H9 (cell line): Measurements from ENCODE around the gene CALHM6. TPM values are rescaled to one million over a fixed set of nuclear protein-coding genes. Genes with fewer than 3 reads are reported as not detected.

ENCODE experiments used
- DNase-seq: peaks from one replicate; pipeline ENCODE4 v3.0.0-alpha.2; 2017
- H2AFZ ChIP-seq: one replicate; pipeline ENCODE4 v1.6.1; 2013; ENCODE audit warnings: mild to moderate bottlenecking, low read length, control low read depth, moderate library complexity
- H2AK5ac ChIP-seq: 2 replicates; pipeline ENCODE4 v1.6.1; 2013; ENCODE audit warnings: low read length, control low read depth, mixed read lengths; ENCODE audit not compliant: insufficient read length
- H2BK120ac ChIP-seq: one replicate; pipeline ENCODE4 v1.6.1; 2013; ENCODE audit warnings: low read depth, mild to moderate bottlenecking, low read length, control low read depth, inconsistent platforms; ENCODE audit not compliant: poor library complexity, severe bottlenecking
- H2BK12ac ChIP-seq: 2 replicates; pipeline ENCODE4 v1.6.1; 2013; ENCODE audit warnings: low read length, control low read depth, mixed read lengths, low read depth; ENCODE audit not compliant: insufficient read length
- H2BK15ac ChIP-seq: 2 replicates; pipeline ENCODE4 v1.6.1; 2013; ENCODE audit warnings: low read depth, low read length, control low read depth
- H2BK20ac ChIP-seq: one replicate; pipeline ENCODE4 v1.6.1; 2013; ENCODE audit warnings: low read depth, mild to moderate bottlenecking, low read length, control low read depth, inconsistent platforms; ENCODE audit not compliant: poor library complexity, severe bottlenecking
- H2BK5ac ChIP-seq: 2 replicates; pipeline ENCODE4 v1.6.1; 2013; ENCODE audit warnings: low read length, control low read depth, mixed read lengths; ENCODE audit not compliant: insufficient read length
- H3K14ac ChIP-seq: 2 replicates; pipeline ENCODE4 v1.6.1; 2013; ENCODE audit warnings: low read length, control low read depth; ENCODE audit not compliant: insufficient read depth
- H3K18ac ChIP-seq: 2 replicates; pipeline ENCODE4 v1.6.1; 2013; ENCODE audit warnings: low read depth, mild to moderate bottlenecking, mixed read lengths, low read length, control low read depth; ENCODE audit not compliant: insufficient read length
- H3K23ac ChIP-seq: 2 replicates; pipeline ENCODE4 v1.6.1; 2013; ENCODE audit warnings: low read length, control low read depth, mixed read lengths, low read depth; ENCODE audit not compliant: insufficient read length
- H3K23me2 ChIP-seq: 2 replicates; pipeline ENCODE4 v1.6.1; 2013; ENCODE audit warnings: low read depth, mild to moderate bottlenecking, mixed read lengths, low read length, control low read depth; ENCODE audit not compliant: insufficient read length, poor library complexity, severe bottlenecking
- H3K27ac ChIP-seq: 2 replicates; pipeline ENCODE4 v1.5.1; 2013; ENCODE audit warnings: low read length, control low read depth, mixed read lengths, low read depth; ENCODE audit not compliant: insufficient read length
- H3K27me3 ChIP-seq: 2 replicates; pipeline ENCODE4 v1.6.1; 2013; ENCODE audit warnings: low read length, control low read depth, inconsistent platforms; ENCODE audit not compliant: insufficient read depth
- H3K4ac ChIP-seq: 2 replicates; pipeline ENCODE4 v1.6.1; 2013; ENCODE audit warnings: low read depth, mild to moderate bottlenecking, control low read depth, inconsistent platforms, low read length, moderate library complexity
- H3K4me1 ChIP-seq: 2 replicates; pipeline ENCODE4 v1.6.1; 2013; ENCODE audit warnings: low read length, control low read depth, inconsistent platforms; ENCODE audit not compliant: insufficient read depth
- H3K4me2 ChIP-seq: 2 replicates; pipeline ENCODE4 v1.6.1; 2013; ENCODE audit warnings: low read length, control low read depth, mixed read lengths; ENCODE audit not compliant: insufficient read length, insufficient read depth
- H3K56ac ChIP-seq: 2 replicates; pipeline ENCODE4 v1.6.1; 2013; ENCODE audit warnings: low read depth, mild to moderate bottlenecking, mixed read lengths, low read length, control low read depth; ENCODE audit not compliant: insufficient read length
- H3K79me1 ChIP-seq: 2 replicates; pipeline ENCODE4 v1.6.1; 2013; ENCODE audit warnings: low read depth, mild to moderate bottlenecking, moderate library complexity, low read length, control low read depth, inconsistent platforms; ENCODE audit not compliant: insufficient read depth, poor library complexity, severe bottlenecking
- H3K79me2 ChIP-seq: 2 replicates; pipeline ENCODE4 v1.6.1; 2013; ENCODE audit warnings: low read length, control low read depth, inconsistent platforms; ENCODE audit not compliant: insufficient read depth
- H3K9ac ChIP-seq: 2 replicates; pipeline ENCODE4 v1.6.1; 2013; ENCODE audit warnings: low read length, control low read depth, mixed read lengths; ENCODE audit not compliant: insufficient read length; ENCODE audit errors: extremely low read depth
- H3K9me3 ChIP-seq: one replicate; pipeline ENCODE4 v1.6.1; 2013; ENCODE audit warnings: low read depth, low read length, inconsistent platforms; ENCODE audit not compliant: control insufficient read depth
- H3T11ph ChIP-seq: one replicate; pipeline ENCODE4 v1.6.1; 2013; ENCODE audit warnings: mild to moderate bottlenecking, low read length, control low read depth, inconsistent platforms
- H4K20me1 ChIP-seq: one replicate; pipeline ENCODE4 v1.6.1; 2013; ENCODE audit not compliant: control insufficient read depth, insufficient read length, insufficient read depth
- H4K5ac ChIP-seq: 2 replicates; pipeline ENCODE4 v1.6.1; 2013; ENCODE audit warnings: low read depth, mild to moderate bottlenecking, mixed read lengths, low read length, control low read depth; ENCODE audit not compliant: insufficient read length
- H4K8ac ChIP-seq: replicated peaks from 2 replicates; pipeline ENCODE4 v1.6.1; 2013; ENCODE audit warnings: low read length, control low read depth, mixed read lengths, low read depth; ENCODE audit not compliant: insufficient read length
- H4K91ac ChIP-seq: 2 replicates; pipeline ENCODE4 v1.6.1; 2013; ENCODE audit warnings: low read depth, mild to moderate bottlenecking, moderate library complexity, mixed read lengths, low read length, control low read depth; ENCODE audit not compliant: insufficient read length
- H3K27ac Mint-ChIP-seq, 3 experiments: 2 replicates in 2 of 3; 3 replicates in 1 of 3; pipeline ENCODE4 v1.8.0; 2020 to 2021; ENCODE audit warnings: mixed read lengths in 3 of 3, mild to moderate bottlenecking in 1 of 3, moderate library complexity in 1 of 3
- H3K27me3 Mint-ChIP-seq: 2 replicates; pipeline ENCODE4 v1.8.0; 2021; ENCODE audit warnings: low read depth, mild to moderate bottlenecking, moderate library complexity, mixed read lengths
- H3K36me3 Mint-ChIP-seq, 3 experiments: 2 replicates in 2 of 3; 3 replicates in 1 of 3; pipeline ENCODE4 v1.8.0; 2020 to 2021; ENCODE audit warnings: low read depth in 3 of 3, mixed read lengths in 3 of 3; ENCODE audit not compliant: insufficient read depth in 1 of 3
- H3K4me1 Mint-ChIP-seq, 2 experiments: 2 replicates each; pipeline ENCODE4 v1.8.0; 2020; ENCODE audit warnings: mixed read lengths in 2 of 2
- H3K4me3 Mint-ChIP-seq, 2 experiments: 2 replicates in 1 of 2; 3 replicates in 1 of 2; pipeline ENCODE4 v1.8.0; 2020 to 2021; ENCODE audit warnings: mild to moderate bottlenecking in 2 of 2, mixed read lengths in 2 of 2, moderate library complexity in 1 of 2
- H3K9me3 Mint-ChIP-seq, 2 experiments: 2 replicates in 1 of 2; 3 replicates in 1 of 2; pipeline ENCODE4 v1.8.0; 2020; ENCODE audit warnings: mild to moderate bottlenecking in 2 of 2, mixed read lengths in 2 of 2, moderate library complexity in 1 of 2
- WGBS: extraction: QIAGEN DNeasy Blood & Tissue Kit; methylation state at CpG from one replicate; pipeline ENCODE4 v1.1.7; 2013; ENCODE audit warnings: missing lambda C conversion rate, low lambda C conversion rate, mixed read lengths; ENCODE audit not compliant: insufficient read length; ENCODE audit errors: extremely low coverage; 5-methylcytosine and 5-hydroxymethylcytosine counted together
- total RNA-seq: library from RNA; stranded (reverse); gene quantifications from 2 replicates; pipeline ENCODE4 v1.2.1, GENCODE V29; 2021
- TF ChIP-seq, protein P1 (sequence below): fragments of 200-600 bp; sonication (generic); conservative IDR thresholded peaks from 3 replicates; pipeline ENCODE4 v1.8.0; 2021; ENCODE audit warnings: antibody characterized with exemption, mild to moderate bottlenecking

The CALHM6 gene
- total RNA-seq, 1 experiment from 2014 or later: 0.44 TPM

DNA sequence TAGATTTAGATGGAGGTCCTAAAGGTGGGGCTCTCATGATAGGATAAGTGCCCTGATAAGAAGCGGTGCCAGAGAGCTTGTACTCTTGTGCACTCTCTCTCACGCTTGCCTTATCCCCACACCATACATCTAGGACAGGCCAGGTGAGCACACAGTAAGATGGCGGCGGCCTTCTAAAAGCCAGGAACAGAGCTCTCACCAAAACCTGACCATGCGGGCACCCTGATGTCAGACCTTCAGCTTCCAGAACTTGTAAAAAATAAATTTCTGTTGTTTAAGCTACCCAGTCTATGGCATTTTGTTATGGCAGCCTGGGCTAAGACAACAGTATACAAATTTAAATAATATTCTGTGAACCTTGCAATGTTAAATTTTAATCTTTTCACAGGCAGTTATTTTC lies 40.8 kb upstream of the CALHM6 start:
- Histone ChIP-seq H2BK20ac (no peak overlapping the region), H4K20me1 (no peaks in the 10 kb centered on the region), H3K27ac (no peak overlapping the region), H3K14ac (no peak overlapping the region), H2BK120ac (no peak overlapping the region), H3K23ac (no peak overlapping the region), H3K9ac (no peak overlapping the region), H3K4ac (no peak overlapping the region), H4K91ac (no peak overlapping the region), H3K9me3 (no peaks in the 10 kb centered on the region), H3K79me1 (peaks cover 4% of the 10 kb centered on the region), H3K18ac (no peak overlapping the region), H3K4me1 (peaks cover 4% of the 10 kb centered on the region; the same call in 1 of the 2 replicates), H3K23me2 (no peaks in the 10 kb centered on the region), H4K8ac (no peak overlapping the region), H2BK15ac (no peak overlapping the region), H4K5ac (no peak overlapping the region), H3K27me3 (no peaks in the 10 kb centered on the region), H3T11ph (no peak overlapping the region), H2BK5ac (no peak overlapping the region), H3K79me2 (peaks cover 2% of the 10 kb centered on the region; the same call in 1 of the 2 replicates), H2AFZ (no peak overlapping the region), H3K4me2 (no peak overlapping the region), H2BK12ac (no peak overlapping the region), H2AK5ac (no peak overlapping the region), H3K56ac (no peak overlapping the region)
- Mint-ChIP-seq H3K36me3 (peaks cover 0 to 7% (median 0%) of the 10 kb centered on the region in 3 experiments; a peak in 2 of 7 replicates), H3K9me3 (no peaks in the 10 kb centered on the region; a peak in 2 of 5 replicates), H3K27me3 (no peaks in the 10 kb centered on the region), H3K4me3 (no peak overlapping the region), H3K4me1 (peaks cover 15 to 21% of the 10 kb centered on the region in 2 experiments), H3K27ac (peak overlapping the region in 1 of 3 experiments; percentile 76; a peak in 1 of 7 replicates)
- DNase-seq: no peak
- no CpG with 5 or more reads among the region's 5 CpGs for WGBS
- TF ChIP-seq, protein P1, sequence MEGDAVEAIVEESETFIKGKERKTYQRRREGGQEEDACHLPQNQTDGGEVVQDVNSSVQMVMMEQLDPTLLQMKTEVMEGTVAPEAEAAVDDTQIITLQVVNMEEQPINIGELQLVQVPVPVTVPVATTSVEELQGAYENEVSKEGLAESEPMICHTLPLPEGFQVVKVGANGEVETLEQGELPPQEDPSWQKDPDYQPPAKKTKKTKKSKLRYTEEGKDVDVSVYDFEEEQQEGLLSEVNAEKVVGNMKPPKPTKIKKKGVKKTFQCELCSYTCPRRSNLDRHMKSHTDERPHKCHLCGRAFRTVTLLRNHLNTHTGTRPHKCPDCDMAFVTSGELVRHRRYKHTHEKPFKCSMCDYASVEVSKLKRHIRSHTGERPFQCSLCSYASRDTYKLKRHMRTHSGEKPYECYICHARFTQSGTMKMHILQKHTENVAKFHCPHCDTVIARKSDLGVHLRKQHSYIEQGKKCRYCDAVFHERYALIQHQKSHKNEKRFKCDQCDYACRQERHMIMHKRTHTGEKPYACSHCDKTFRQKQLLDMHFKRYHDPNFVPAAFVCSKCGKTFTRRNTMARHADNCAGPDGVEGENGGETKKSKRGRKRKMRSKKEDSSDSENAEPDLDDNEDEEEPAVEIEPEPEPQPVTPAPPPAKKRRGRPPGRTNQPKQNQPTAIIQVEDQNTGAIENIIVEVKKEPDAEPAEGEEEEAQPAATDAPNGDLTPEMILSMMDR: no peak
